Stimulated activated CD4-positive, alpha-beta T cell treated with anti-CD3 and anti-CD28 coated beads, Interleukin-15, amount 100 ng/mL, for 48 hours (primary cell): Measurements from ENCODE around the gene KIRREL3.
"Not testable (repeated sequence)": the region's sequence is repeated elsewhere in the genome, so short reads cannot be mapped to it uniquely, and the experiment has no call there.

Experiments used
- DNase-seq, 2 donors: peaks; one replicate each; pipeline ENCODE4 v3.0.0-alpha.2; 2020; ENCODE audit warnings: low read depth in 2 of 2

Gene KIRREL3

GRCh38 chr11:126405906-126406305 lies 594.7 kb downstream of the KIRREL3 start:
- no peak for DNase-seq

GRCh38 chr11:126405374-126405773 lies 595.2 kb downstream of the KIRREL3 start:
- no peak for DNase-seq

DNA sequence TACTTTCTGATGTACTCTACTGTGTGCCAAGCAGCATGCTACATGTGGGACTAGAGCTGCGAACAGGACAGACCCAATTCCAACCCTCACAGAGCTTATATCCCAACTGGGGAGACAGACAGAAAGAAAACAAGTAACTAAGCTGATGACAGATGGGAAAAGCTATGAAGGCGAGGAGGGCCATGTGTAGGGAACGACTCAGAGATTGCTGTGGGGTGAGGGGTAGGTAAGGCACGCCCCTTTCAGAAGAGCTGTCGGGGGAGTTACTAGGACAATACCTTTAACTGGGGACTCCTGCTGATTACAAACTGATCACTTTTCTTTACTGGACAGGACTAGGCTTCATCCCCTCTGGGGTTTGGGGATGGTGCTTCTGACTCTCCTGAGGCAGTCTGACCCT lies 596.2 kb downstream of the KIRREL3 start:
- DNase-seq, result no peak

DNA sequence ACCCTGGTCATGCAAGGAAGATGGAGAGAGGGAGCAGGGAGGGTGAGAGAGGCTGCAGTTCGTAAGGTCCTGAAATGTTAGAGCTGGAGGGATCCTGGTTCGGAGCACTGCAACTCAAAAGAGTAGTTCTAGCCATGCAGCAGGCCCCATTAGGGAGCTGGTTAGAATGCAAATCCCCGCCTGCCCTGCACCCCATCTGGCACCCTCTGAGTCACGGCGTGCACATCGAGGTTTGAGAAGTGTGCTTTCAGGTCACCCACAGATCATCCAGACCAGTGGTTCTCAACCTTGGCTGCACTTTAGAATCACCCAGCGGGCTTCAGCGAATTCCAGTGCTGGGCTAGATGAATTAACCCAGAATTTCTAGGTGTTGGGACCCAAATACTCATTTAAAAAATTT lies 596.9 kb downstream of the KIRREL3 start:
- no peak for DNase-seq

- DNase-seq, result no peak
These were observed 597.5 kb downstream of the KIRREL3 start for GRCh38 chr11:126403022-126403581.

GRCh38 chr11:126400479-126400878 lies 600.1 kb downstream of the KIRREL3 start:
- no peak for DNase-seq

GRCh38 chr11:126400019-126400418 lies 600.6 kb downstream of the KIRREL3 start:
- no peak for DNase-seq

DNA sequence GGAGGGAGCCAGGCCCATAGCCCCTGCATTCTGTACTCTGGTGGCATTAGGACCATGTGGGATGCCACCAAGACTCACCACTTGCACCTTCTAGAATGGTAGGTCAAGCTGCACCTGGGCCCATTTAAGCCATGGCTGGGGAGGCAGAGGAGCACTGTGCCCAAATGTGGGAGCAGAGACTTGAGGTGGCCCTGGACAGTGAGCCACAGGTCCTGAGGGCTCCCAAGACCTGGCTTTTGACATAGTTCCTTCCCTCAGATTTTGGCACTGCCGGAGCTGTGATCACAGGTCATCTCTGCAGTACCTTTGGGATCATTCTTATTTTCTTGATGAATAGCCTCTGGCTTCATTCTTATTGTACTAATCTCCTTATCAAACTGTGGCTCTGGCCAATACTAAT lies 601.8 kb downstream of the KIRREL3 start:
- no peak for DNase-seq

DNA sequence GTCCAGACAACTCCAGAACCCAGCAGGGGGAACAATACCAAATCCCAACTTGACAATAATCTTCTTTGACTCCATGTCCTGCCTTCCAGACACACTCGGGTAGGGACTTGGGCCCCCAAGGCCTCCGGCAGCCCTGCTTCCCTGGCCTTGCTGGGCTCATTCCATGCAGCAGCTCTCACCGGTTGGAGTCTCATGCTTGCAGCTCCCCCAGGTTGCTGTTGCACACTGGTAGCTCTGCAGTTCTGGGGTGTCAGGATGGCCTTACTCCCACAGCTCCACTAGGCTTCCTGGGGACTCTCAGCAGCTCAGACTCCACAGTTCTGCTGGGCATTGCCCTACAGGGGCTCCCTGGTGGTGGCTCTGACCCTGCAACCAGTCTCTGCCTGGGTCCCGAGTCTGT lies 602.3 kb downstream of the KIRREL3 start:
- DNase-seq, result no peak

GRCh38 chr11:126396965-126397364 lies 603.6 kb downstream of the KIRREL3 start:
- no peak for DNase-seq

DNA sequence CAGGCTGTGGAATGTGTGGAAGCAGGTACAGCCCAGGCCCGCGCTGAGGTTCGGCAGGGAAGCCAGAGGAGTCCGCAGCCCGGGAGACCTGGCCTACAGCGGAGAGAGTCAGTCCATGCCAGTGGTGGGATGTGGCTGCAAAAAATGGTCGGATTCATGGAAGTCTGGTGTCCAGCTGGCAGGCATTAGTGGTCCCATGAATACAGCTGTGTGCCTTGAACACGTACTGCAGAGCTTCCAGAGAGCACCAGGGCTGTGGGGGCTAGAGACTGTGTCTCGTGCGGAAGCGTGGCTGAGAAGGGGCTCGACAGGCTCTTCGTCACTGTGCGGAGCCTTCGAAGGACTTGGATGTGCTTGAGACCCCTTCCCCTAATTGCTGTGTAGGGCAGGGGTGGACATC lies 604.3 kb downstream of the KIRREL3 start:
- DNase-seq, result not testable (repeated sequence)

- DNase-seq, result not testable (repeated sequence)
These were observed 604.8 kb downstream of the KIRREL3 start for GRCh38 chr11:126395784-126396183.

DNA sequence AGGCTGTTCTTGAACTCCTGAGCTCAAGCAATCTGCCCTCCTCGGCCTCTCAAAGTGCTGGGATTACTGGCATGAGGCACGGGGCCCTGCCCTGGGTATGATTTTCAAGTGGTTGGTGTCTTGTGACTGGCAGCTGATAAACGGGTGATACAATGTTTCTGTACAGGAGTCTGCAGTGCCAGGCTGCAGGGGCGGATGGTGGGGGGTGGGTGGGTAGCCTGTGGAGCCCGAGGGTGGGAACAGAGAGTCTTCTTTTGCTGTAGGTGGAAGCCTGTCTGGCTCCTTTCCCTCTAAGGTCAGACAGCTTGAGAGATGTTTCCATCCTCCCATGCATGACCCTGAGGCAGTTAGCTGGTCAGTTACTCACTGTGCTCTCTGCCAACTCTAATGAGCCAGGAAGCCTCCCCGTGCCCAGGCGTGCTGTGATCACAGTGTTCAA lies 605.9 kb downstream of the KIRREL3 start:
- not testable (repeated sequence) for DNase-seq

DNA sequence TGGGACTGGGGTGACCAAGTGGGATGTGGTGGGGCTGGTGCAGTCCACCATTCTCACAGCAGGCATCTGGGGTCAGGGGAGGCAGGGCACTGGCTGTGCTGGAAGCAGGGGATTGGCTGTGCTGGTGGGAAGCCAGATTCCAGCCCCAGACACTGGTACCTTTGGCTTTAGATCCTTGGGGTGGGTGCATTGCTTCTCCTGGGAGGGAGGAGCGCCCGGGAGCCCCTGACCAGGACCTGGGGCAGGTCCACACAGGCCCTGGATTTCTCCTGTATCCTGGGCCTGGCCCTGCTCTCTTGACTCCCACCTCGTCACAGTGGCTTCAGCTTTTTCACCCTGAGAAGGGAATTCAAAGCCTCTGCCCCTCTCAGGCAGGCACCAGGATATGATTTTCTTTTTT lies 606.5 kb downstream of the KIRREL3 start:
- no peak for DNase-seq

GRCh38 chr11:126393143-126393542 lies 607.4 kb downstream of the KIRREL3 start:
- no peak for DNase-seq

DNA sequence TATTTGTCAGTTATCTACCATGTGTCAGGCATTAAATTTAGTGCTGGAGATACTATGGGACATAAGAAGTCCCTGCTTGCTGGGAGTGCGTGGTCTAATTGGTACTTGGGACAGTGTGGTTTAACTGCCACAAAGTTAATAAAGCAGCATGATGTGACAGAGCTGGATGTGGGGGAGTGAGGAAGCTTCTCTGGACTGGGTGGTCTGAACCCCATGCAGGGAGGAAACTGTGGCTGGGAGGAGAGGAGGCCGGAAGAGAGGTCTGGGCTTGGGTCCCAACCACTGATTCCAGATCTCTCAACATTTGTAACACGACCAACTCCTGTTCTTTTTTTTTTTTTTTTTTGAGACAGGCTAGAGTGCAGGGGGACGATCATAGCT lies 607.9 kb downstream of the KIRREL3 start:
- DNase-seq, result no peak

DNA sequence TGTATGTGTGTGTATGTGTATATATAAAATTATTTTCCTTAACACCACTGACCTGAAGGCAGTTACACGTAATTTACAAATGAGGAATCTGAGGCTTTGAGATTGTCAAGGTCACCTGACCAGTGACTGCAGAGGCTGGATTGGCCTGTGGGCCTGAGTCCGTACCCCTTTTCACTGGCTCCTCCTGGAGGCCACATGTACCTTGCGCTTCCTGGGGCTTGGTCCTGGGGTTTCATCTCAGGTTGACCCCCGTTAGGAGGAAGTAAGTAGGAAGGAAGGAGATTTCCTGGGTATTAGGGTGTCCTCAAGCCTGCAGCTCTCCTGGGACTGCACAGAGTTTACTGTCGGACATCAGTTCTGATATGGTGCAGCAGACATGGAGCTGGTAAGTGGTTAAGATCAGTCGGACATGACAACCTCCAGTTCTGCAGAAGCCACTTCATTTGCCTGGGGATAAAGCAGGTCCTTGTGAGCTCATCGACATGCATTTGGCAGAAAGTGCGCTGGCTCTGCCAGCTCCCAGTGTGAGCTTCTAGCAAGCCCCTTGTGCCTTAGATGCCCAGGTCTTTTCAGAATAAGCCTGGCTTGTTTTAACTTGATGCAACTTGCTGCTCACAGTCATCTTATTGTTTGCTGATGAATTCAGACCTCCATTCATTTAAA lies 608.5 kb downstream of the KIRREL3 start:
- DNase-seq, result no peak

DNA sequence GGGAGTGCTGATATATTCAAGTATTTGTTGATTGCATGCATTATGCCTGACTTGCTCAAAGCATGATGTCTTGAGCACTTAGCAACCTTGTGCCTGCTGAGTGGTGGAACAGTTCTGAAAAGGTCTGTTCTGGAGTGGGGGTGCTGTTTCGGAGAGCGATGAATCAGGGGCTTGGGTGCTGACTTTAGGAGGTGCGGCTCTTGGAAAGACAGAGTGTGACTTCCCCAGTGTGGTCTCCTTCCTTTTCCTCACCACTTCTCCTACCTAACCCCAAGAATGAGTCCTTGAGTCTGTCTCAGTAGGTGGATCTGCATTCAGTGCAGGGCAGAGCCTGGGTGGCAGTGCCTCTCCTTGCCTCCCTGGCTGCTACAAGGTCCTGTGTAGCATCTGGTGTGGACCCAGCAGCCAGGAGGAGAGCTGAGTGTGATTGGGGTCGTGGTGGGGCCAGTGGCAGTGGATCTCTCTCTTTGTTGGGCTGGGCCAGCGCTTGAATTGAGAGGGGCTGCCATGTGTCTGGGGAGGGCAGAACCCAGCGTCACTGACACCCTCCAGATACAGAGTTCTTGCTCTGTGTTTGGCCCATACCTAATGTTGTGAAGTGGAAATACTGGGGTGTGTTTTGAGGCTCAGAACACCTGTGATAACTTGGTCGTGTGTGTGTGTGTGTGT lies 609.1 kb downstream of the KIRREL3 start:
- DNase-seq, result no peak

GRCh38 chr11:126390272-126390867 lies 610.2 kb downstream of the KIRREL3 start:
- DNase-seq, result no peak

DNA sequence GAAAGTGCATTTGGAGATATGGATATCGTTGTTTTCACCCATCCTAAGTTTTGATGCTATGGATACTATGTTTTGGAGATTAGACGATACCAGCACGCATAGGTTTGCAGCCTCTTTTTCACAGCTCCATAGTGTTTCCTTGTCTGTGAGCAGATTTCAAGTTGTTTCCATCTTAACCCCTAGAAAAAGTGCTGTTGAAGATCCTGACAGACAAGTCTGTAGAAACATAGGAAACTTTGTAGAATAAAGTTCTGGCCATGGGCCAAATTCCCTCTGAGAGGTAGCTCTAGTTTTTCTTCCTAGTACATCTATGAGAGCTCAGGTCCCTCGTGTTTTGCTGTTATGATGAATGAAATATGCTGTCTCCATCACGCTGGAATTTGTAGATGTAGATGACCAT lies 612.7 kb downstream of the KIRREL3 start:
- DNase-seq, result no peak

- not testable (repeated sequence) for DNase-seq
These were observed 613.9 kb downstream of the KIRREL3 start for GRCh38 chr11:126386729-126387071.

DNA sequence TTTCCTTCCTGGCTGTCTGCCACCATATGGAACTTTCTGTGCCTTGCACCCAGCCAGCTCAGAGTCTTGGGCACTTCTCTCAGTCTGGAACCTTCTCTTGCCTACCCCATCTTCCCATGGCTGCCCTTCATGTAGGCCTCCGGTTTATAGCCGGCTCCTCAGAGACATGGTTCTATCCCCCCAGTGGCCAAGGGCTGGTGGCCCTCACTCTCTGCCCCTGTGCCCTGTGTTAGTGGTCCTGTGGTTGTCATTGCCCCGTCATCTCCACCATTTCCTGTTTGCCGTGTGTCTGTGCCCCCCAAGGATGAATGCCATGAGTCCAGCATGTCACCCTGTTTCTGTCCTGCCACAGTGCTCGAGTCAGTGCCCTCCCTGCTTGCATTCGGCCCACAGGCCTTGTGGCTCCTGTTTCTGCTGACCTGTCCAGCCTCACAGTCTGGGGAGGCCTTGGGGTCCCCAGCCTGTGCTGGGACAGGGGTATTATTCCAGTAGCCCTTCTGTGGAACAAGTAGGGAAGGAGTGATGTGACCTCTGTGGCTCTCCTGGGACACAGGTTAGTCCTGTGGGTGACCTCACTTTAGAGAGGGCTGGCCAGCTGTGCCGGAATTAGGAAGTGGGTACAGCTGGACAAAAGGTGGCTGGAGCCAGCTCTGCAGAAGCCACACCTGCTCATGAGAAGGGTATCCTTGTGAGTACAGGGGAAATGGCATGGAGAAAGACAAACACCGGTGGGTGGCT lies 614.4 kb downstream of the KIRREL3 start:
- DNase-seq, result no peak
